ENCODE data around the gene OLFM3.

Gene OLFM3

DNA sequence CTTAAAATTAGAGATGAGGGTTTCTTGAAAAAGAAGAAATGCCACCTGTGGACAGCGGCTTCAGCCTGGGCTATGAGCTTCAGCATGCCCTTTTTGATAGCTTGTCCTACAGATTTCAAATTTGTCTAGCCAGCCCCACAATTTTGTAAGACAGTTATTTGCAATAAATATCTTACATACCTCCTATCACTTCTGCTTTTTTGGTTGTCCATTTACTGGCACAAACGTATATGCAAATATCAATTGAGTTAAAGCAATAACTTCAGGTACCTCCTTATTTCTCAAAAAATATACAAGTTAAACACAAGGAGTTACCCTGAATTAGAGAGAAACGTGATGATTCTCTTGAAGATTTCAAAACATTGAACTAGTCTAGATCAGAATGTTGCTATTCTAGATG lies 53.5 kb downstream of the OLFM3 start:
- DNase-seq = no peak

DNA sequence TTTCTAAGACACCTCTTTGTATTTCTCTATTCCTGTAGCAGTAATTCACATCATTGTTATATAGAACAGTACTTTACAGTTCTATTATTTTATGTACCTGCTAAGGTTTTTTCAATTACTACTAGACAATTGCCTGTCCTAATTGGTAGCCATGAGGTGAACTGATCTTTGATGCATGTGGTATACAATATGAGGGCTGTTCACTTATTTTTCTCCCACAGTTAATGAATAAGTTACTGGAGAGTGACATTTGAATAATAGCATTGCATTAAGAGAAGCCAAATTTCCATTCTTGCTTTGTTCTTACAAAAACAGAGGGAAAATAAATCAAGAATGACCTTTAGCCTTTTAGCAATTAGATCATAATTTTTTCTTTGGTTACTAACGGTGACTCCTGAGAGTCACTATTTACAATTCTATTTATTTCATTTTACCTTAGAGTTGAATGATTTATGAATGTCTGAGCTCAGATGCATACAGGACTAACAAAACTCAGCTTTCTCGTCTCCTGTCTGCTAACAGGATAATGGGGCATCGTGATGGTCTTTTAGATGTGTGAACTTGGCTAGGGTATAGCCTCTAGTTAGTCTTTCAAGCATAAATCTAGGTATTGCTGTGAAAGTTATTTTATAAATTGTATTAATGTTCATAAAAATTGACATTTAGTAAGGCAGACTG lies 54.1 kb downstream of the OLFM3 start:
- DNase-seq = no peak

DNA sequence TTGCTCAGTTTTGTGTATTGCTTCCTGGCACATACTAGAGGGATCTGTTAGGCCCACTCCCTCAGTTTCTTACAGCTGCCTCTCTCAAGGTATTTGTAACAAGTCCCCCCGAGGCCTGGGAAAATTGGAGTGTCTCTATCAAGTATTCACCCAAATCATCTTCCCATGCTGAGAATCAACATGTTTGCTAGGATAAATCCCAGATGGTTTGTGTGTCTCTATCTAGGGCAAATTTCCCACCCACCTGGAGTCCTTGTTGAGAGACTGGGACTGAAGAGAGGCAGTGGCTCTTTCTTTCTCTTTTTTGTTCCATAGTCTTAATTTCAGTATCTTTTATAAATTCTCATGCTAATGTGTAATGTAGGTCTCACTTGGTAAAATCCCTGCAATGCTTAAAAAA lies 58.0 kb downstream of the OLFM3 start:
- no peak for DNase-seq

DNA sequence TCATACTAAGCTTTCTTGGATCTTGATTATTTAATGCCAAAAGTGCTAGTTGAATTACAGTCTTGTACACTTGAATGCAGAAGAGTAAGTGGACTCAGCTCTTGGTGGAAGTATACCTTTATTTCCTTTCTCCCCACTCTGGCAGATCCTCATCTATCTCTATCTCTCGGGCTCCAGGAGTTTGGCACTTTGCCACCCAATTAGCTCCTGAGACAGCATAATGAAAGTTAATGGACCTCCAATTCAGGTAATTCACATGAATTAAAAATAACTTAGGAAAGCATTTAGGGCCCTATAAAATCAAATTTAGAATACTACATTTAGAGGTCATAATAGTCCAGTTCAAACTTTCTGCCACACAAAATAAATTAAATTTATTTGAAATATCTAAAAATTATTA lies 67.4 kb downstream of the OLFM3 start:
- no peak for DNase-seq

DNA sequence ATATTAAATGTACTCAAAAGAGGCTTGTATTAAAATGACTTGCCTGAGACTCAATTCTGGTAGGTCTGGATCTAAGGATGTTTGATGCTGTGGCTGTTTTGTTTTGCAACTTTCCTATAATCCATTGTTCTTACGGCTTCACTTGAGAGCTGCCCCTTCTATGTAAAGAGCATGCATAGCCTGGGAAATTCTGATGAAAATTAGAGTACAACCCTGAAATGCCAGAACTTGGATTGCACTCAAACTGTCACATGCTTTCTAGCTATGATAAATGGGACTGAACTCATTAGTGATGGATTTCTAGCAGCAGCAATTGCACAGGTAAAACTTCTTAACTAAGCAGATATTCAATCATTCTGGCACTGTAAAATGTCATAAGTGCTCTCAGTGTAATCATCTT lies 67.9 kb downstream of the OLFM3 start:
- no peak for DNase-seq

DNA sequence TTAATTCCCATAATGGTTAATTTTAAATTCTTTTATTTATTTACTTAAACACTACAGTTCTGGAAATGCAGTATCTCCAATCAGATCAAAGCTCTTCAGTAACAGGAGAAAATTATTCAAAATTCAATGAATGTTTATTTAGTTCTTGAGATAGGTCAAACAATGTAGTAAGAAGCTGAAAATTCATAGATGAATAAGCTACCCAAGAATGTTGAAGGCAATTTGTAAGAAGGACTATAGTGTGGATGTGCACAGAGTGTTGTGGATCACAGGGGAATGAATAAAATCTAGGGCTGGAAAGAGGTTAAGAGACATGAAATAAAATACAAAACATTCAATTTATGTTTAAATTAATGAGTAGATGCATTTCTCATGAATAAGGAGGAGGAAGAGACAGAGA lies 72.0 kb downstream of the OLFM3 start:
- no peak for DNase-seq

DNA sequence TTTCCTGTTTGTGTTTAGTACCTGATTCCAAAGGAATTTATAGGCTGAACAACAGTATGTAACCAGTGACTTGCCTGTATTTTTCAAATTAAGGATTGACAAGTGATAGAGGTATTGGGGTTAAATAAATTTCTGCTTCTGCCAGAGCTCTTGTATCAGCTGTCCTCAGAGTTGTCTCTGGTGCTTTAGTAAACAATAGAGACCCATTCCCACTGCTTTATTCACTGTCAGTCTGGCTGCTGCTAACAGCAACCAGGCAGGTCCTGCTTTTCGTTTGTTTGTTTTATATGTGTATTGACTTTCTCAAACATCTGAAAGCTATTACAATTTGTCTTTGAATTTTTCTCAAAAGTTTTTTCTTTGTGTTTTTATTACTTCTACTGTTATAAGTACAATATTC lies 76.1 kb downstream of the OLFM3 start:
- DNase-seq = no peak

DNA sequence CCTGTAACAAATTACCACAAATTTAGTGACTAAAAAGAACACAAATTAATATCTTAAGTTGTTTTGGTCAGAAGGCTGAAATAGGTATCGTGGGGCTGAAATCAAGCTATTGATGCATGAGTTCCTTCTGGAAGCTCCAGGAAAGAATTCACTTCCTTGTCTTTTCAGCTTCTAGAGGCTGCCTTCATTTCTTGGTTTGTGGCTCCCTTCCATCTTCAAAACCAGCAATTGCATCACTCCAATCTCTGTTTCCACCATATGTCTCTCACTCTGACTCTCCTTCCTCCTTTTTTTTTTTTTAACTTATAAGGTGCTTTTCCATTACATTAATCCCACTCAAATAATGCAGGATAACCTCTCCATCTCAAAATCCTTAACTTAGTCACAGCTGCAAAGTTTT lies 78.4 kb downstream of the OLFM3 start:
- DNase-seq = no peak

DNA sequence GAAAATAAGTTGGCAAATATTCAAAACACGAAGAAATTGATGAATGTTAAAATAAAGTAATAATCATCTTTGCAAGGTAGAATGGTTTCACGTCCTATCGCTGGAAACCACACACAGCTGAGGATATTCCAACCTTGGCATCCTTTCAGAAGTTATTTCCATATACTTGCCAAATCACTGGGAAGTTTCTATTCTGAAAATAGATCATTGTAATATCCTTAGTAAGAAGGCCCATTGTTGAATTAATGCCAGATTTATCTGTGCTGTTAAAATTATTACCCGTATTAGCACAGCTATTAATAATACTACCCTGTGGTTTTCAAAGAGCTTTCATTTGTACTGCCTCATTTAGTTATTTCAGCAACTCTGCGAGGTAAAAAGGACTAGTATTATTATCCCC lies 81.1 kb downstream of the OLFM3 start:
- DNase-seq = no peak

DNA sequence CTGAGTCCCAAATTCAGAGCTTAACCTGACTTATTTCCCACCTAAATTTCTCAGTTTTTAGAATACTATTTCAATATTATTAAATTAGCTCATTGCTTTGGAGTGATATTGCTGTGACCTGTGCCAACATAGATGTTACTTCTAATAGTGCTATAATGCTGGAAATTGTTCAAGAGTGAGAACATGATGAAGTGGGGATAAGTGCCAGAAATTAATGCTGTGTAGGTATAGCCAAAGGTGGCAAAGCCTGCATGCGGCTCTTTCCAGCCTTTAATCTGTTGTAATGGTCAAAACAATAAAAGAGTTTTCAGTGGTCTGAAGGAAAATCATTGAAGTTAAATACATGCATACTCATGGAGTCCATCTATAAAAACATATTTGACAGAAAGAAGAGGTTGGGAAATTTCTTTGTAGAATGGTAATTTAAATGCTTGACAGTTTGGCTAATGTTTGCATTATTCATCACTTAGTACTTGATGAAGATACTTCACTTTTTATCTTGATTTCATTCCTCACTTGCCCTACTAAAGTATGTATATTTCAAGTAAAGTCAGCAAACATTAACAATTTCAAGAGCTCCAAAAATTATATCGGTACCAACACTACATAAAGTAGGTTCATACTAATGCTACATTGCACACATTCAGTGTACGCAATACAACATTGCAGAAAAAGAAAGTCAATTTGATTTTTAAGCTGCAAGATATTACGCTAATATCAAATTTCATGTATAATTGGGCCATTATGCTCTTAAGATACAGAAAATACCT lies 82.1 kb downstream of the OLFM3 start:
- DNase-seq = no peak

DNA sequence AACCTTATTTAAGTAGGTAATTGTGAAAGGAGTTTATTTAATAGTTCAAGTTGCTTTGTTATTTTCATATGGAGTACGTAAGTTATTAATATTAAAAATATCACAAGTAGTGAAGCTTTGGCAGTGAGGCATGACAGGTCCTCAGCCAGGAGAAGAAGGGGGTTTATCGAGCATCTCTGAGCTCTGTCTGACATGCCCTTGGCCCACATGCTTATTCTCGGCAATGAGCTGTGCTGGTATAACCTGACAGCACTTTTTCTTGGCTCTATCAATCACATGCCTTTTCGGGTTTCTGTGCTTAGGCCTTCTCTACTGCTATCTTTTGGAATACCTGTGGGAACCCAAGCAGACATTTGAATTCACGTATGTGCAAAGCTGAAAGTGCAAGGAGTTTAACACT lies 84.8 kb downstream of the OLFM3 start:
- DNase-seq = no peak

DNA sequence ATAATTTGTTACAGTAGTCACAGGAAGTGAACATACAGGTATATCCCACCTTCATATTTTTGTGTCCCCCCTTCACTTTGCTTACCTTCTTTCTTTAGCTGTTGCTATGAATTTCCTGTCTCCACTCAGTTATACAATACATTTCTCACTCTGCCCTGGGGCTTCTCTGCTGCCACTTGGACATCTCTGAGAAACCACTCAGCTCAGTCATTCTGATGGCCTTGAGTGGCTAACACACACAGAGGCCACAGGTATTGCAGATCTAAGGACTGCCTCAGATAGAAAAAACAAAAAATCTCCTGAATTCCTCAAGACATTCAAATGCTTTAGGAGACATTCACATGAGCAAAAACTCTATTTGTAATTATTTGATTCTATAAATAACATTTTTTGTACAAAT lies 87.7 kb downstream of the OLFM3 start:
- no peak for DNase-seq

DNA sequence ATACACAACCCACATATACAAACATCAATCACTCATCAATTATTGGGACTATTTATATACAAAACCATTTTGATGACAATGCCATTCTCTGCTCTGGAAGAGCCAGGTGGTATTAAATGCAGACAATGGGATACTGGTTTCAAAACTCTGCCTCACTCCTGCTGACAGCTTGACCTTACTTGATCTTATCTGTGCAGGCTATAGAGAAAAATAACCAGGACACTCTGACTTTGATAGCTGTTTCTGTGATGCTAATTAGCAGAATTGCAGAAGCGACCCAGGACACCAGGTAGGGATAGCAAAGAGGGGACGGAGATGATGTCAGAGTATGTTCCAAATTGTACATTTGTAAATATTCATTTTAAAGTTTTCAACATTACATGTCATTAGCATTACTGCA lies 89.5 kb downstream of the OLFM3 start:
- DNase-seq = no peak

DNA sequence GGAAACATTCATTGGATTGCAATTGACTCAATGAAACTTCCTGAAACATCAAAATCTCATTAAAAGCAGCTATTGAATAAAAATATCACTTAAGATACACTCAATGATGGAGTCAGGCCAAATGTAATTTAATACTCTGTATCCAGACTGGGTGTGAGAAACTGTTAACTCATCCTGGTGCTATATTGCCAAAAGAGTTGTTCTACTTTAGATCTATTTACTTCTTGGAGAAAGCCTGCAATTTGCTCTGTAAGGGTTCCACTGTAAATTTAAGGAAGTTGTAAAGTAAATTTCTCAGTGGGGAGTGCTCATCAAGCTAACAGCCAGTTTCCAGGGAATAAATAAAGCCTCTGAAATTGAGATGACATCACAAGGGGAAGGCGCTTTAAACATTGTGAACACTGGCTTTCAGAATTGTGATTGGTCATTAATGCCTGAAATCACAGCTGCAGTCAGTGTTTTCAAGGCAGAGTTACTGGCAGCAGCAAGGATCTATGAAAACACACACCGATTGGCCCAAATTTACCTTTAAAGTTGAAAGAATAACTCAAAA lies 91.4 kb downstream of the OLFM3 start:
- DNase-seq = no peak

DNA sequence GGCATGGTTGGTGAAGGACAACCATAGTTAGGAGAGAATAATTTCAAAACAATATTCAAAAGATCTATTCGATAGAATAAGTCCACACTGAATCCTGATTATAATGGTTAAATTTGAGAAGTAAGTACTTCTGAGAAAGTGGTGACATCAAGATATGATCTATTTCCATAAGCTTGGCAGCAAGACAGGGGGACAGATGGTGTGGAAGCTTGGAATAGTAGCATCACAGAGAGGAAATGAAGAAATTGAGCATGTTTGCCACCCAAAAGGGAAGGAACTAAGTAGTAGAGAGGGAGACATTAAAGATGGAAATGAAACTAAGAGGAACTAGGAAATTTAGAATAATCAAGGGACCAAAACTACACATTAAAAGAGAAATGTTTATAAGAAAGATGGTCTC lies 94.5 kb downstream of the OLFM3 start:
- DNase-seq = no peak

DNA sequence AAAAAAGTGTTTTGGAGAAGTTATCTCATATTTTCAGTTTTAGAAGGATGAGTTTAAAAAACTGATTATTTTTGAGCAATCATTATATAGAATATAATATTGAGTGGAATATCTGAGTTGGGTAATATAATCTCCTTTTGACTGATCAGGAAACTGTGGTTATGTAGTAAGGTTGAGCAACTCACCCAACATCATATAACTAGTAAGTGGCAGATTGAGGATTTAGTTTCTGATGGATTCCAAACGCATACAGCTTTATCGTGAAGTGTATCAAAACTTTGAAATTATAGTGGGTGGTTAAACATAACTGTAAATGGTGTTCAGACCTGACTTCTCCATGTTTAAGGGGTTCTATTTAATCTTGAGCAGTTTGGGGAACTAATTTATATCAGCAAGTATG lies 98.6 kb downstream of the OLFM3 start:
- no peak for DNase-seq

DNA sequence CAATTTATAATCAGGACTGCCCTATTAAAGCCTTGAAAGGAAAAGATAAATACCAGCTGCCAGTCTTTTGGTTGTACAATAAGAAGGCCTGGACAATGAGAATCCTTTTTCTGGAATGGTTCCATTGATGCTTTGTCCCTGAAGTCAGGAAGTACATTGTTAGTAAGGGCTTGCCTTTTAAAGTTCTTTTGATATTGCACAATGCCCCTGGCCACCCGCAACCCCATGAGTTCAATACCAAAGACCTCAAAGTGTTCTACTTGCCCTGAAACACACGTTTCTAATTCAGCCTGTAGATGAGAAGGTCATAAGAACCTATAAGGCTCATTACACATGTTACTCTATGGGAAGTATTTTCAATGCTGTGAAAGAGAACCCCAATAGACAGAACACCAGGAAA lies 112.1 kb downstream of the OLFM3 start:
- DNase-seq = no peak

DNA sequence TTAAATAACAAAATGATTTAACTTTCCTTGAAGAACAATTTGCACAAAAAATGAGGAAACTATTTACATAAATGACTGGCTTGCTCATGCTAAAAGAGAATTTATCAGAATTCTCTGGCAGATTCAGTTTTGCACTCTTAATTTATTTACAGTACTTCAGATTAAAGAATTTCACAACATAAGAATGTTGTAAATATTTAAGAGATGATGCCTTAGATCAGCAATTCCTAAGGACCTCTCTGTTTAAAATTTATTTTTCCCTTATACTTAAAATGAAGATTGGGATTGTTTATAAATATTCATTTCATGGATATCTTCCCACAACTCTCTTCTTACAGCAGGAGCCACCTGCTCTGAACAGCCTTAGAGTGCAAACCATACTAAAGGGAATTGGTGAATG lies 120.8 kb downstream of the OLFM3 start:
- no peak for DNase-seq

DNA sequence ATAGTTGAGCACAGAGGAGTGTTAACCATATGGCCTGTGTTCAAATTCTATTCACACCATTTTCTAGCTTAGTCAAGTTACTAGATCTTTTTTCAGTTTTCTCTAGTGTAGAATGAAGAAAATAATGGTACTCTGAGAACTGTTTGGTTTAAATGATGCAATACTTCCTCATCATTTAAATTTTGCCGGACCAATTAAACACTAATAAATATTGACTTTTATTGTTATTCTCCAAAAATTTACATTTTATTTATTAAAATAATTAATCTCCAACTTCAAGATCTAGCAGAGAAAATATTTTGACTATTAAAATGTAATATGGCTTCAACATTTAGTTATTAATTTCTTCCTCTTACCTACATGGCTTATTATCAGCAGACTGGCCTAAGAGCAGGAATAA lies 123.1 kb downstream of the OLFM3 start:
- no peak for DNase-seq

DNA sequence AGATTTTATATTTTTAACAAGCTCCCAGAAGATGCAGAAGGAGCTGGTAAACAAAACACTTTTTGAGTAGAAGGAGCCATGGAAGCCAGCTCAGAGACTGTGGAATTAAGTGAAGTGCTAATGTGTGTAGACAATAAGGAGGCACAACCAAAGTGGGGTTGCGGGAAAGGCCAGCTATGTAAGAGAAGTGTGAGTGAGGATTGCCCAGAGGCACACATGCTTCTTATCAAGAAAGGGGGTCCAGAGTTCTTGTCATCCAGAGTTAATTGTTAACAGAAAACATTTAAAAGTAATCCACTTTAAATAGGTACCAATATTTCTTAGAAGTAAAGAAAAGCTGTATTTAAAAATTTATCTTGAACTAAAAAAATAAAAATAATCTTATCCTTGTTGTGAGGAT lies 136.8 kb downstream of the OLFM3 start:
- DNase-seq = no peak

DNA sequence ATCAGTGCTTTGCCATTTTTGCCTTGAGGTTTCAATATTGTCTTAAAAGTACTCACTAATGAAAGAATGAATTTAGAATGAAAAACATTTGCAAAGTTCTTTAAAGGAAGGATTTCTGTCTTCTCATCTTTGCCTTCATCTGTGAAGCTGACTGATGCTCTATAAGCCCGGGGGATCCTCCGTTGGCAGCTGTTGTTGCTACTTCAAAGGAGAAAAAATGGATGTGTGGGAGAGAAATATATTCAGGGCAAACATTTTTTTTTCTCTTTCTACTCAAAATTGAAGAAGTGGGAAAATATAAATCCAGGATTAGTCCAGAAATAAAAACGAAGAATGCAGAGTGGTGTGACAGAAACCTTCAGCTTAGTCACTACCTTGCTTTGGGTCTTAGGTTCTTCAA lies 142.5 kb downstream of the OLFM3 start:
- no peak for DNase-seq

DNA sequence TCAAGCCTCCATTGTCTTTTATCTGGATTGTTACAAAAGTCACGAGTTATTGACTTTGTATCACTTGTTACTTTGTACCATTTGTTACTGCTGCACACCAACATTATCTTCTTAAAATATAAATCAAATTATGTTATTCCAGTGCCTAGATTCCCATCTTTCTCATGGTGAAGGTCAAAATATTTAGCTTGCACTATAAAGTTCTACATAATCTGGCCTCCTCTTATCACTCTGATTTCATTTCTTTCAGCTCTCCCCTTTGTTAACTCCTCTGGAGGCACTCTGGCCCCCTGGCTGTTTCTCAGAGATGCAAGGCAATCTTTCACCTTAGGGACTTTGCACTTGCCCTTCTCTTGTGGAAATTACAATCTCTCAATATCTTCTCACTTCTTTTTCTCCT lies 143.8 kb downstream of the OLFM3 start:
- DNase-seq = no peak

DNA sequence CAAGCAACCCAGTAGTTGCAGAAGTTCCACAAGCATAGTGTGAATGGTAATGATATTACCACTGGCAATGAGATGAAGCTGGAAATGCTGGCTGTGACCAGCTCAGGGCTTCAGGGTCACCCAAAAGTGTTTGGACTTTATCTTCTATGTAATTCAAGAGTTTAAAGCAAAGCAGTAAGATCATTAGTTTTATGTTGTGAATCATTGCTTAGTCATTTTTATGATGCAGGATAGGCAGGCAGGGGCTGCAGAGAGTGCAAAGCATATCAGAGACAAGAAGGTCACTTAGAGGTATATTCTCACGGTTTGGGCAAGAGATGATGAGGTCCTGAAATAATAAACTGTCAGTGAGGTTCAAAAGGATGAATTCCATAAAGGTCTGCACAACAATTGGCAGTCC lies 147.4 kb downstream of the OLFM3 start:
- no peak for DNase-seq

DNA sequence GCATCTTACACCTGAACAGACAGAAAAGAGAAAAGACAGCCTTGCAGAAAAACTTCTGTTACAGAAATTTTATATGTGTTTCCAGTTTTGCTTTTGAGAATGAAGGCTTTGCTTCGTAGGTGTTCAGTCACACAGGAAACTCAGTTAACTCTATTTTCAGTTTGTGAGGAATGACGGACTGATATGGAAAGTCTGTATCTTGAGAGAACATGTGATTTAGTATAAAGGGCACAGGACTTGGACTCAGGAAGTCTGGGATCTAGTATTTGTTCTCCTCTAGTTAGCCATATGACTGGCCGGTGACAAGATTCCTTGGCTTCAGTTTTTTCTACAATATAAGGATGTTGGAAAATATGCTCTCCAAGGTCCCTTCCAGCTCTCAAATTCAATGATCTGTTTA lies 149.1 kb downstream of the OLFM3 start:
- no peak for DNase-seq

DNA sequence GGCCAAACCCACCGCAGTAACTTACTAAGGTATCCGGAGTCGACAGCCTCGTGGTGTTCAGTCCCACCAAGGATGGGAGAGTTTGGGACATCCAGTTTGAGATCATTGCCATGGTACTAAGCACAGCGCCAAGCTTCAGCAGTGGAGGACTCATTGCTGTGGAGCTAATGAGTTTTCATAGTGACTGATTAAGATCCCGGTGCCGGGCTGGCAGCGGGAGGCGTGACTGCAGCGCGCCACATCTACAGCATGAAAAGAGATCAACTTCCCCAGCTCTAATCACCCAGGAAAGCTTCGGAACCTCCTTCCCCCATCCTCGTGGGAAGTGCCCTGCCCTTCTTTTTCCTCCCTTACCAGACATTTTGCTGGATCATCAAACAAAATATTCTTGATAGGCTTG lies 149.9 kb downstream of the OLFM3 start:
- peak; percentile 82 for DNase-seq
